GM18907 (cell line): ENCODE measurements around the gene IMPA2.

Experiments used
- ATAC-seq: cut with Tn5 transposase; IDR thresholded peaks from one replicate; pipeline ENCODE4 v1.9.1; 2021; ENCODE audit warnings: mild to moderate bottlenecking, moderate library complexity; ENCODE audit not compliant: unreplicated experiment

IMPA2 gene

DNA sequence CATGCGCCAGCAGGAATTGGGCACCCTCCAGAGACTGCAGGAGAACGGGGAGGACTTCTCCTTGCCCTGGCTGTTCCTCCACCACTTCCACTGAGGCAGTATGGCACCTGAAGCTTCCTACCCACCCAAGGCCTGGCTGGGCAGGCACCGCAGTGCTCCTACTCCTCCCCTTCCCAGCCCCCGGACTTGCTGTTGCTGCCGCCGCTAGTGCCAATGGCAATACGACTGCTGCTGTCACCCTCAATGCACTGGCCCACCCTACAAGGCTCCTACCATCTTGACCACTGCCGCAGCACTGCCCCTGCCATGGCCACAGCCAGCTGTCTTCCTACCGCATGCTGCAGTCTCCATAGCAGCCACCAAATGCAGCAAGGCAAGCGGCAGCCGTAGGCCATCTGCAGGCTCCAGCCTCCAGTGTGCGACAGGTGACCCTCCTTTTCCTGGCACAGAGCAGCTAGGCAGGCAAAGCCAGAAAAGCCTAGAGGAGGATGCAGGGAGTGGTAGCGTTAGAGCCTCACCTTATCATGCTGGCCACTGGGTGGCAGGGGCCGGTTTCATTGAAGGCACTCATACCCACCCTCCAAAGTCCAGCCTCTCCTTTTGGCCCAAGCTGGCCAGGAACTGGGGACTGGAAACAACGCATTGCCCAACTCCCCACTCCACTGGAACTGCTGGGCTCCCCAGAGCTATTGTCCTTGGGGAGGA, 64.9 kb downstream of the IMPA2 start:
- no peak for ATAC-seq

DNA sequence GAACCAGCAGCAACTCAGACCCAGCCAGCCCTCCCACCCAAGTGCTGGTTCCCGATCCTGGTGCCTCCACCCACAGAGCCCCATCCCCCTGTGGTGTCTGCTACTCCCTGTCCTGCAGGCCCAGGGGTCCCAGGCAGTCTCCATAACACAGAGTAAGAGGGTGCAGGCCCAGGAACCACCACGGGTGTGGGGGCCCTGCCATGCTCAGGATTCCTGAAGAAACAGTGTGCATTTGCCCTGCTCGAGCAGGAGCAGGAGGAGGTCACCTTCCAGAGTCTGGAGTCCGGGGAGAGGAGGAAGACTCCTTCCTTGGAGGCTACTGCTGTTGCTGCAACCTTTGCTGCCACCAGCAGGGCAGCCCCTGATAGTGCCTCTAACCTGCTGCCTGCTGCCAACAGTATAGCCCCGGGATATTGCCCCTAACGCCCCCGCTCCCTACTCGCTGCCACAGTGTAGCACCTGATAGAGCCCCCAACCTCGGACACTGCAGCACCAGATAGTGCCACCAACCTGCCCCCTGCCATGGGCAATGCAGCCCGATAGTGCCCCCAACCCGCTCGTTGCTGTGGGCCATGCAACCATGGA, 65.5 kb downstream of the IMPA2 start:
- no peak for ATAC-seq

DNA sequence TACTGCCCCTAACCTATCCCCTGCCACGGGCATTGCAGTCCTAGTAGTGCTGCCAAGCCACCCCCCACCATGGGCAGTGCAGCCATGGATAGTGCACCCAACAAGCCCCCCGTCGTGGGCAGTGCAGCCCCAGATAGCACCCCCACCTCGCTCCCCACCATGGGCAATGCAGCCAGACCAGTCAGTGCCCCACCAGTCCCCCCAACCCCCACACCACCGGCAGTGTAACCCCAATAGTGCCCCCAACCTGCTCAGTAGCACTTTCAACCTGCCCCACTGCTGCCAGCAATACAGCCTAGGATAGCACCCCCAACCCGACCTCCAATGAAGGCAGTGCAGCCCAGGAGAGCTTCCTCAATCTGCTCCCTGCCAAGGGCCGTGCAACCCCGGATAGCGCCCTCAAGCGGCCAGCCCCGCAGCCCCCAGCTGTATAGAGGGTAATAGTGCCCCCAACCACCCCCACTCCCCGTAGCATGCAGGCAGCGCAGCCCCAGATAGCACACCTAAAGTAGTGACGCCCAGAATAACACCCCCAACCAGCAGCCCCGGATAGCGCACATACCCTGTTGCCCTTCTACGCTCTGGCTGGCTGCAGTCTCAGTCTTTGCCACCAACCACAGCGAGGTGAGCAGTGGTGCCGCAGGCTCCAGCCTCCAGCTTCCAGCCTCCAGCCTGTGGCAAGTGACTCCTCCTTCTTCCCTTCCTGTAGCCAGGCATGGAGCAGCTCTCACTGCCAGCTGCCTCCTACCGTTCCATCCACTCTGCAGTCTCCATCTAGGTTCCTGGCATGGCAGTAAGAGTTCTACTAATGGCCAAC, 66.9 kb downstream of the IMPA2 start:
- no peak for ATAC-seq

DNA sequence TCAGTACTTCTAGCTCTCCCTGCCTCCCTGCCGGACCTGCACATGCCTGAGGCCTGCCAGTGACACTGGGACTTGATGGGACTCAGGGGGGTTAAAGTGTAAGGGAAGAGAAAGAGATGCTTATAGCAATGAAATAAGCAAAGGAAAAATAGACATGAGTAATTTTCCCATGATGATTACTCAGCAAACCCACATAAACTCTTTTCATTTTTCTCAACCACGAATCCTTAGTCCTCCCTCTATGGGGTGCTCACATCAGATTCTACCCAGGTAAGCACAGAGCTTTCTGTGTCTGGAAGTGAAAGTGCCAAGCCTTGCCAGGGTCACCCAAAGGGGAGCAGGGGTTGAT, 67.5 kb downstream of the IMPA2 start:
- ATAC-seq, result no peak

DNA sequence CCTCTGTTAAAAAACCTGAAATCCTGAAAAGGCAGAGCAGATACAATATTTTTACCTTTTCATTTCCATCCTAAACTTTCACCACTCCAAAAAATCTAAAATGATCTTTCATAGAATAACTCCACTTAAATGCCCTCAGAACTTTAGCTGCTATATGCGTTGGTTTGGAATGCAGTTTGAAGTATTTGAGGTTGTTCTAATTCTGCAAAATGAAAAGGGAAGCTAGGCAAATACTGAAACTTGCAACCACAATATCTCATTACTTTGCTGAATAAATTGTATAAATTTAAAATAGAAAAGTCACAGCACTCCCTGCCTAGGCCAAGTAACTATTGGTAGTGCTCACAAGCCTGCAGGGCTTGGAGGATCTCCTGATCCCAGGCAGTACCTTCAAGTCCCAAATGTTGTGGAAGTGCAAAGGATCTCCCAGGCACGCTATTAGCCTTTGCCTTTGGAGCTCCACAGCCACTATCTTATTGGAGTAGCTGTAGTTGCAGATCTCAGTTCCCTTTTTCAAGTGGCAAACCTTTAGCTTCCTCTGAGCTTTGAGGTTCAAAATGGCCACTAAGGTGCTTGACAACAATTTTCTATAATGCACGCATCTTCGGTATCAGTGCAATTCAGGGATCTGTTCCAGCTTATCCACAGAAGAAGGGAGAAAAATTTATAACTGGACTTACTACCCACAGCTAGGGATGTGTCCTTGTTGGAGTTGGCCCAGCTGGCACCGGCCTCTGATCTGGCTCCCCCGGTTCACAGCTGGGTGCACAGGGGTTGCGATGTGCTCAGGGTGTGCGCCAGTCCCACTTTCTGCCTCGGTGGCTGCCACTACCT, 68.9 kb downstream of the IMPA2 start:
- peak; percentile 91 for ATAC-seq

DNA sequence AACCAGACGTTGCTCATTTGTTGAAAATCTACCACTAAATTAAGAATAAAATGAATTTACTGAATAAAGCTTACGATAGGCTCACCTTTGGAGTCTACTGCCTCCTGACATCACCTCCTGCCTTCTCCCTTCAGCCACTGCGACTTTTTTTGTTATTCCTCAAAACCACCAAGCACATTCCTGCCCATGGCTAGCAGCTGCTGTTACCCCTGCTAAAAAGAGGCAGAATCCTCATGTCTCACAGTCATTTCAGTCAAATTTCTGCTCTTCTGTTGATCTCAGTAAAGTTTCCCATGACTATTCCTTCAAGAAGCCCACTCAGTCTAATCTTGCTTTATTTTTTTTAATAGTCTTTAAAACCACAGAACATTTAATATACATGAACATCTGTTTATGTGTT, 71.6 kb downstream of the IMPA2 start:
- no peak for ATAC-seq

- peak; percentile 47 for ATAC-seq
Observed at GRCh38 chr18:12053289-12053688, 72.0 kb downstream of the IMPA2 start.

DNA sequence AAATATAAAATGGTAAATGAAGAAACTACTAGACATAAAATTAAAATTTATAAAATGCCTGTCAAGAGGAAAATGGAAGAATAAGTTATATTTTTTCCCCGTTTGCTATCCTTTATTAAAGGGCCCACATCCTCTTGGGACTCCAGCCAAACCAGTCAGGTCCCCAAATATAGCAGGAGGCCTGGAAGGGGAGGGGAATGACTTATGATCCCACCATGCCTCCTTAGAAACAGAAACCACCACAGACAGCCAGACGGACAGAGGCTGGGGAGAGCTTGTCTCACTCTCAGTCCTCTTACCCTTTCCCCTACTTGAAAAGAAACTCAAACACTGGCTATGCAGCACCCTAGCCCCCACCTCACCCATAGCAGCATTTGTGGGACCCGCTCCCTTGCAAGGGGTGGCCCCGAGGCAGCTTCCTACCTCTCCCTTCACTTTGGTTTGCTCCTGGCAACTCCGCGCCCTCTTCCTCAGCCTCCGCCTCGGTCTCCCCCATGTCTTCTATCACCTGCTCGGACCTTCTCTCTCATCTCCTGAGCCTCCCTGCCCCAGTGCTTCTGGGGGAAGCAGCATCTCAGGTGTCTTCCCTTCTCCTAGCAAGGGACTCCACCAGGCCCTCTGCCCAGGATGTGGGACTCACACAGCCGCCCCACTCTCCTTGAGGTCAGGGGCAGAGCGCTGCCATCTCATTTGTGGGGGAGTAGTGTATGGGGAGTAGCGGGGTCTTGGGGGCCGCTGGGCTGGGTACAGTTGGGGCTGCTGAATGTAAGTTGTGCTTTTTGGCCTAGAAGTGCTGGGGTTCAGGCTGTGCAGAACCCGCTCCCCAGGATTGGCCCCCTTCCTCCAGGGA, 75.0 kb downstream of the IMPA2 start:
- no peak for ATAC-seq

- ATAC-seq, result no peak
Observed at GRCh38 chr18:12056884-12057402, 75.6 kb downstream of the IMPA2 start.

- ATAC-seq, result no peak
Observed at GRCh38 chr18:12057419-12058039, 76.2 kb downstream of the IMPA2 start.

- ATAC-seq, result no peak
Observed at GRCh38 chr18:12059334-12060181, 78.3 kb downstream of the IMPA2 start.

DNA sequence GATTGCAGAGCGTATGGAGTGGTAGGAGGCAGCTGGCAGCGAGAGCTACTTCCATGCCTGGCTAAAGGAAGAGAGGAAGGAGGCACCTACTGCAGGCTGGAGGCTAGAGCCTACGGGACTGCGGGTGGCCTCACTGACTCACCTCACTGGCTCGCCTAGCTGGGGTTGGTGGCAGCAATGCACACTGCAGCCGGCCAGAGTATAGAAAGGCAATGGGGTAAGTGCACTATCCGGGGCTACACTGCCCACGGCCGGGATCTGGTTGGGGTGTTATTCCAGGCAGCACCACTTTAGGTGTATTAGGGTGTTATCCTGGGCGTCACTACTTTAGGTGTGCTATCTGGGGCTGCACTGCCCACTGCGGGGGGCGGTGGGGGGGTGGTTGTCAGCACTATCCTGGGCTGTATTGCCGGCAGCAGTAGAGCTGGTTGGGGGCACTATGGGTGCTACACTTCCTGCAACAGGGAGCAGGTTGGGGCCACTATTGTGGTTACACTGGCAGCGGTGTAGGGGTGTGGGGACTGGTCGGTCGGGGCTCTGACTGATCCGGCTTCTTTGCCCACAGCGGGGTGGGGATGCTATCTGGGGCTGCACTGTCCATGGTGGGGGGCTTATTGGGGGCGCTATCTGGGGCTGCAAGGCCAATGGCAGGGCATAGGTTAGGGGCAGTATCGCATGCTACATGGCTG, 79.0 kb downstream of the IMPA2 start:
- ATAC-seq, result no peak

- ATAC-seq, result no peak
Observed at GRCh38 chr18:12061685-12062084, 80.4 kb downstream of the IMPA2 start.

DNA sequence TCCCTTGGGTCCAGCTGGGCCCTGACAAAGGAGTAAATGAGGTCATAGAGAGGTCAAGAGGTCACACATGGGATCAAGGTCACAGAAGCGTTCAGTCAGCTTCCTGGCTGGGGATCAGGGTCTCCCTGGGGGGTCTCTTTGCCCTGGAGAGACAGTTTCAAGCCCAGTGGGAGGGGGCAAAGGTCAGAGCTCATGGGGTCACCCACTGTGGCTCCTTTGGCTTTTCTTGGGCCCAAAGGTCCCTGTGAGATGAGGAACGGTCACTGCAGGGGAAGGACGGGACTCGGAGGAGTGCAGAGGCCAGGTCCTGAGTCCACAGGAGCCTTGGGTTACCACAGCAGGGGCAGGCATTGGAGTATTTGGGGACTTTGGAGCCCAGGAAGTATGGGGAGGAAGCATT, 81.7 kb downstream of the IMPA2 start:
- ATAC-seq, result no peak

- ATAC-seq, result no peak
Observed at GRCh38 chr18:12064086-12064763, 82.9 kb downstream of the IMPA2 start.

- no peak for ATAC-seq
Observed at GRCh38 chr18:12065397-12065796, 84.1 kb downstream of the IMPA2 start.

GRCh38 chr18:12066910-12067511, 85.7 kb downstream of the IMPA2 start:
- no peak for ATAC-seq
